Lower leg skin (tissue), 4 donors: Measurements from ENCODE around the gene TMEM141. TPM values are rescaled to one million over a fixed set of nuclear protein-coding genes. Genes with fewer than 3 reads are reported as not detected.
"Not testable (repeated sequence)": the region's sequence is repeated elsewhere in the genome, so short reads cannot be mapped to it uniquely, and the experiment has no call there.

Experiments used
- DNase-seq, 2 donors: peaks; one replicate each; pipeline ENCODE4 v3.0.0-alpha.2; 2019; ENCODE audit warnings: low spot score in 2 of 2
- H3K4me3 ChIP-seq: fragments of 200-600 bp; sonication (generic); 2 replicates; pipeline ENCODE4 v1.5.1; 2017; ENCODE audit warnings: mild to moderate bottlenecking, low read depth; ENCODE audit not compliant: poor library complexity, severe bottlenecking
- POLR2A ChIP-seq, 2 donors: fragments of 450-650 bp; IDR thresholded peaks; one replicate each; pipeline ENCODE4 v1.6.1; 2016 to 2017; ENCODE audit warnings: antibody characterized with exemption in 2 of 2, mild to moderate bottlenecking in 1 of 2, moderate library complexity in 1 of 2
- WGBS, 2 donors: methylation state at CpG; one replicate each; pipeline ENCODE4 v1.1.5; 2018; 5-methylcytosine and 5-hydroxymethylcytosine counted together
- intact Hi-C: fragments of 100-400 bp; cut with DNase I; formaldehyde crosslinking; loops from one replicate; pipeline ENCODE4 v1.15.0; 2023; ENCODE audit warnings: low total_unique reads
- microRNA-seq, 2 donors: library from miRNA; unstranded; fragments of <30 nt; microRNA quantifications; one replicate each; pipeline ENCODE4, GENCODE V29; 2016; ENCODE audit warnings: borderline replicate concordance in 2 of 2, borderline number of aligned reads in 1 of 2
- total RNA-seq, 4 donors: library from RNA; depleted of rRNA; stranded (reverse); fragments of >200 nt; gene quantifications; one replicate each; pipeline ENCODE4 v1.1.0, GENCODE V29; 2016
- TF ChIP-seq, protein P1 (sequence below), 3 donors: fragments of 450-650 bp; IDR thresholded peaks; one replicate each; pipeline ENCODE4 v1.5.1; 2016; ENCODE audit warnings: antibody characterized with exemption in 3 of 3, mild to moderate bottlenecking in 3 of 3, moderate library complexity in 2 of 3

Gene TMEM141
- total RNA-seq, 4 donors from 2014 or later: 67.7 to 120 (median 91.3) TPM

DNA sequence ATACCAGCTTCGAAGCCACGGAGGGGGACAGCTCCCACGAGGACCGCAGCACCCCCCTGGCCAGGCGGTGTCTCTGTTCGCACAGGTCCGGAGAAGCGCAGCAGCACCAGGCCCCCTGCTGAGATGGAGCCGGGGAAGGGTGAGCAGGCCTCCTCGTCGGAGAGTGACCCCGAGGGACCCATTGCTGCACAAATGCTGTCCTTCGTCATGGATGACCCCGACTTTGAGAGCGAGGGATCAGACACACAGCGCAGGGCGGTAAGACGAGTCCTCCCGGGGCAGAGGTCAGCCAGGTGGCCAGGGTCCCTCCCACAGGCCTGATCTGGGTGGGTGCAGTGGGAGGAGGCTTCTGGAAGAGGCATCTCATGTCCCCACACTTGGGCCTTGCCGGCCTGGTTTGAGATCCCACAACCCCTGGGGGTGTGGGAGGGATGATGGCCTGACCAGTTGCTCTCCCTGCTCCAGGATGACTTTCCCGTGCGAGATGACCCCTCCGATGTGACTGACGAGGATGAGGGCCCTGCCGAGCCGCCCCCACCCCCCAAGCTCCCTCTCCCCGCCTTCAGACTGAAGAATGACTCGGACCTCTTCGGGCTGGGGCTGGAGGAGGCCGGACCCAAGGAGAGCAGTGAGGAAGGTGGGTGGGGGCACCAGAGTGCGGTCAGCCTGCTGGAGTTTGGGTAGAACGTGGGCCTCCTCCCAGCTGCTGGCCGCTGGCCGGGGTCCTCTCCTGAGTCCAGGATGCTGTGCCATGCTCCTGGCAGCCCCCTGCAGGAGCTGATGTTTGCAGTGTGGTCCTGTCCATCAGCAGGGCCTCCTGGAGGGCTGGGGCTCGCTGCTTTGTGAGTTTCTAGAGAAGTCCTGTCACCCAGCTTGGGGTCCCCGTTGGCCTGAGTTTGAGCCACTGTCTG is 48.3 kb downstream of the TMEM141 start:
- 87 to 90% methylated on average over 32 to 36 of the region's 36 CpGs for WGBS, 2 donors
- TF ChIP-seq, protein P1, sequence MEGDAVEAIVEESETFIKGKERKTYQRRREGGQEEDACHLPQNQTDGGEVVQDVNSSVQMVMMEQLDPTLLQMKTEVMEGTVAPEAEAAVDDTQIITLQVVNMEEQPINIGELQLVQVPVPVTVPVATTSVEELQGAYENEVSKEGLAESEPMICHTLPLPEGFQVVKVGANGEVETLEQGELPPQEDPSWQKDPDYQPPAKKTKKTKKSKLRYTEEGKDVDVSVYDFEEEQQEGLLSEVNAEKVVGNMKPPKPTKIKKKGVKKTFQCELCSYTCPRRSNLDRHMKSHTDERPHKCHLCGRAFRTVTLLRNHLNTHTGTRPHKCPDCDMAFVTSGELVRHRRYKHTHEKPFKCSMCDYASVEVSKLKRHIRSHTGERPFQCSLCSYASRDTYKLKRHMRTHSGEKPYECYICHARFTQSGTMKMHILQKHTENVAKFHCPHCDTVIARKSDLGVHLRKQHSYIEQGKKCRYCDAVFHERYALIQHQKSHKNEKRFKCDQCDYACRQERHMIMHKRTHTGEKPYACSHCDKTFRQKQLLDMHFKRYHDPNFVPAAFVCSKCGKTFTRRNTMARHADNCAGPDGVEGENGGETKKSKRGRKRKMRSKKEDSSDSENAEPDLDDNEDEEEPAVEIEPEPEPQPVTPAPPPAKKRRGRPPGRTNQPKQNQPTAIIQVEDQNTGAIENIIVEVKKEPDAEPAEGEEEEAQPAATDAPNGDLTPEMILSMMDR (IDR thresholded peaks at IDR 0.05): no peak
- no peak for TF ChIP-seq POLR2A (IDR thresholded peaks at IDR 0.05)
- no peak for DNase-seq
- intact Hi-C loops: no loop called here
- no peak overlapping the region for H3K4me3 ChIP-seq

DNA sequence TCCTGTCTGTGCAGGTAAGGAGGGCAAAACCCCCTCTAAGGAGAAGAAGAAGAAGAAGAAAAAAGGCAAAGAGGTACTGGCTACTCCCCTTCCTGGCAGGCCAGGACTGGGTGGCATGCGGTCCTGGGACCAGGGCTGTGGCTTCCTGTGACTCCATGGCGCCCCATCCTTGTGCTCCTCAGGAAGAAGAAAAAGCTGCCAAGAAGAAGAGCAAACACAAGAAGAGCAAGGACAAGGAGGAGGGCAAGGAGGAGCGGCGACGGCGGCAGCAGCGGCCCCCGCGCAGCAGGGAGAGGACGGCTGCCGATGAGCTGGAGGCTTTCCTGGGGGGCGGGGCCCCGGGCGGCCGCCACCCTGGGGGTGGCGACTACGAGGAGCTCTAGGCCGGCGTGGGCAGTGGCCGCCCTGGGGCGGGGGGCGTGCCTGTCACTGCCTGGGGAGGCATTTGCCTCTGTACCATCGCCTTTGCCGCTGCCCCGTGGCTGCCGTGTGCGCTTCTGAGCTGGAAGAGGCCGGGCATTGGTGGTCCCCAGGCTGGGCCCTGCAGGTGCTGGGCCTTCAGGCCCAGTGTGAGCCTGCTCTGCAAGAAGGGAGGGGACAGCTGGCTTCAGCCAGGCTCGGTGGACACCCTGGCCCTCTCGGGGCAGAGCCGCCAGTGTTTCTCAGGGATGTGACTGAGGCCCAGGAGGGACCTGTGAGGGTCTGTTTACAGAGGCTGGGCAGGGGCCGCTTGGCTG is 49.2 kb downstream of the TMEM141 start:
- no peak for TF ChIP-seq POLR2A (IDR thresholded peaks at IDR 0.05)
- TF ChIP-seq, protein P1 (IDR thresholded peaks at IDR 0.05): no peak
- intact Hi-C loops: no loop called here
- H3K4me3 ChIP-seq: no peak overlapping the region
- 62 to 72% methylated on average over 20 to 29 of the region's 32 CpGs for WGBS, 2 donors
- DNase-seq: no peak

DNA sequence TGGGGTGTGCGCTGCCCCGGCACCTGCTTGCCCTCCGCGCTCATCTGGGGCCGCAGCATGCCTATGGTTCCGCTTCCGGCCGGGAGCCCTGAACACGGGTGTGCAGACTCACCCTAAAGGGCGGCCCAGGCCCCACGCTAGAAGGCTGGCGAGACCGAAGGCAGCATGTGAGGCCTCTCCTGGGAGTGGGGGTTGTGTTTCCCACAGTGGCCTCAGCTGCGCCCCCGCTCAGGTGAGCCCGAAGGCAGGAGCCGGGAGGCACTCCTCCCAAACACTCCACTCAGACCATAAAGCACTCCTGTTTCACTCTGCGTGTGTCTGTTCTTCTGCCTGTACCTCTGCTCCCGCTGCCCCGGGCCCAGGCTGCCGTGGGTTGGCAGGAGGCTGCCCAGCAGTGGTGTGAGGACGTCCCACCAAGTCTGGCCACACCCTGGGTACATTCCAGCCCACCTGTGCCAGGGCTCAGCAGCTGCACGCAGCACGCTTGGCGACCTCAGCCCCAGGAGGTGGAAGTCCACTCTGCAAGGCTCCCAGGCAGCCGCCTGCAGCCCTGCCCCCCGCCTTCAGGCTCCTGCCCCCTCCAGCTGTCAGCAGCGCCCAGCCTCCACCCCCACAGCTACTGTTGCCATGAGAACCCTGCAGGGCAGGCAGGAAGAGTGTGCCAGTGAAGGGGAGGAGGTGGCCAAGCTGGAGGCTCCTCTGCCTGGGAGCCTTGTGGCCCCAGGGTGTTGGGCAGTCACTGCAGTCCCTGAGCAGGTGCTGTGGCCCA is 49.9 kb downstream of the TMEM141 start:
- no peak for TF ChIP-seq POLR2A (IDR thresholded peaks at IDR 0.05)
- TF ChIP-seq, protein P1 (IDR thresholded peaks at IDR 0.05): no peak
- 42 to 67% methylated on average over 15 to 28 of the region's 28 CpGs for WGBS, 2 donors
- intact Hi-C loops: no loop called here
- no peak for DNase-seq
- no peak overlapping the region for H3K4me3 ChIP-seq

DNA sequence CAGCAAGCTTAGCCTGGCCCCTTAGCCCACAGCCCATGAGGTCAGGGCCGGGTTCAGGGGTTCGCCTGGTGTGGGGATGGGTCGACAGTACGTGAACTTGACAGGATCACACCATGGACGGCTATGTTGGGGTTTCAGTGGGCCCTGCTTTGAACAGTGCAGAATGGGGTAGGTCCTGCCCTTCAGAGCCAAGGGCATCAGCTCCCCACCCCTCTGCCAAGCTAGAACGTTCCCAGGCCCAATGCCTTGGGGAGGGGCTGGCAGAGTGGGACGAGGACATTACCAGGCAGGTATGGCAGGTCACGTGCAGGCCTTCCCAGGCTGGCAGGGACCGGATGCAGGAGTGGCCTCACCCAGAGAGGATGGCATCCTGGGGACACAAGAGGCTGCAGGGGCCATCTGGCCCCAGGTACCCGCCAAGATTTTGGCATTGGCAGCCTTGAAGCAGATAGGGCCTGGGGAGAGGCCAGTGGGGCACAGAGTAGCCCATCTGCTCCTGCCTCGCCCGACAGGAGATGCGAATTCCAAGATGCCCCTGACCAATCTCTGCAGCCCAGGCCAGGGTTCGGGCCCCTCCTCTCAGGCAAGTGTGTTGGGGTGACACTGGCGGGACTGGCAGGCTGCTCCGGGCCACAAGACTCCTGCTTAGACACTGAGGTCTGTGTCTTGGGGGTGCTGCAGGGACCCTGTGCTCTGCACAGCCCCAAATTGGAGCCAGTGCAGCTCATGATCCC is 50.7 kb downstream of the TMEM141 start:
- intact Hi-C loops: not testable (repeated sequence)

DNA sequence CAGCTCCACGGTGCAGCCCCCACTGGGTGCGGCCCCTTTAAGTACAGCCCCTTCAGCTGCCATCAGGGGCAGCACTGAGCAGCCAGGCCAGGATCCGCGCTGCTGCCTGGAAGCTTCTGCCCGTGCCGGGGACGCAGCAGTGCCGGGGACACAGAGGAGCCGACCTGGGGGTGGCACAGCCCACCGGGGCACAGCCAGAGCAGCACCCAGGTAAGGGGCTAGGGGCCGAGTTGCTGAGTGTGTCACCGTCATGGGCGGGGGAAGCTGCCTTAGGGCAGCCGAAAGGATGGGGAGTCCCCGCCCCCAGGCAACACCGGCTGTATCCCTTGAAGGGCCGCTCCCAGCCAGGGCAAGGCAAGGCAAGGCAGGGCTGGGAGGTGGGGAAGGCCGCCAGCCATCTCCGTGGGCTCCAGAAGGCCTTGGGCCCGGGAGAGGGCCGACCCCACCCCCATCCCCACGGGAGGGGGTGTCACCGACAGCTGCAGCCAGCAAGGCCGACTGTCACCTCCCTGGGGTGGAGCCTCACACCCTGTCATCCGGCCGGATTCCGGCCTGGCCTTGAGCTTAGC is 51.3 kb downstream of the TMEM141 start, which contains the start of gene AJM1:
AJM1 (plus strand) TSS at position 99 of the 569 bp plus-strand sequence. CDS start 1,937 bp downstream, outside the sequence.
- peak within 1 kb of the TSS; percentile 13 for H3K4me3 ChIP-seq
- 0 to 5% methylated on average over 7 to 25 of the region's 27 CpGs for WGBS, 2 donors
- TF ChIP-seq, protein P1 (IDR thresholded peaks at IDR 0.05): peak in 1 of 3 donors; percentile 11
- DNase-seq: peak in 1 of 2 donors; percentile 95
- intact Hi-C loops: not testable (repeated sequence)

More for the DNA sequence above, 50.7 kb downstream of the TMEM141 start:
- DNase-seq, H3K4me3 ChIP-seq: not testable (repeated sequence)
- WGBS, 2 donors: 38 to 40% methylated on average over 14 to 16 of the region's 16 CpGs

Small RNAs within 50 kb of the gene (microRNA-seq; reads per million reads assigned to microRNA genes)
- gene MIR4292: 0 reads per million in 2 donors
- 0 reads per million in 2 donors for gene MIR6722

Other genes starting within 250 kb of the TMEM141 start
- gene NOTCH1, start 245.3 kb upstream of the TMEM141 start, total RNA-seq: 10 to 100 TPM; 79.7 to 95.3 (median 82.8) TPM
- gene EGFL7, start 128.4 kb upstream of the TMEM141 start, total RNA-seq: 10 to 100 TPM; 27.8 to 62.2 (median 46.2) TPM
- 10 to 100 TPM; 52.4 to 77.7 (median 63.5) TPM for gene AGPAT2, start 103.9 kb upstream of the TMEM141 start, total RNA-seq
- 10 to 100 TPM in 2 of 4 donors, 1 to 10 TPM in 2; 7.1 to 13.5 (median 9.5) TPM for gene DIPK1B, start 78.8 kb upstream of the TMEM141 start, total RNA-seq
- 1 to 10 TPM in 2 of 4 donors, under 1 TPM in 1, not detected in 1; 0.61 to 5.7 (median 1.7) TPM for gene LCN10, start 48.4 kb upstream of the TMEM141 start, total RNA-seq
- 1 to 10 TPM in 2 of 4 donors, not detected in 2; 6.3 to 7.3 TPM for gene LCN6, start 42.8 kb upstream of the TMEM141 start, total RNA-seq
- not detected for gene LCN8, start 33.1 kb upstream of the TMEM141 start, total RNA-seq
- not detected for gene LCN15, start 26.8 kb upstream of the TMEM141 start, total RNA-seq
- 1 to 10 TPM in 3 of 4 donors, under 1 TPM in 1; 0.37 to 9.1 (median 2.0) TPM for gene CCDC183, start 5.0 kb downstream of the TMEM141 start, total RNA-seq
- 10 to 100 TPM; 47.8 to 75.1 (median 55.5) TPM for gene RABL6, start 16.6 kb downstream of the TMEM141 start, total RNA-seq
- 1 to 10 TPM; 1.4 to 2.9 (median 1.6) TPM for gene AJM1, start 51.1 kb downstream of the TMEM141 start, total RNA-seq
- 10 to 100 TPM; 22.0 to 60.4 (median 48.7) TPM for gene PHPT1, start 58.1 kb downstream of the TMEM141 start, total RNA-seq
- 1 to 10 TPM in 3 of 4 donors, under 1 TPM in 1; 0.89 to 1.4 (median 1.4) TPM for gene MAMDC4, start 61.0 kb downstream of the TMEM141 start, total RNA-seq
- gene EDF1, start 75.0 kb downstream of the TMEM141 start, total RNA-seq: 100 to 1,000 TPM; 354 to 399 (median 376) TPM
- gene TRAF2, start 95.2 kb downstream of the TMEM141 start, total RNA-seq: 10 to 100 TPM; 13.2 to 16.7 (median 15.8) TPM
- 100 to 1,000 TPM; 145 to 182 (median 154) TPM for gene FBXW5, start 153.4 kb downstream of the TMEM141 start, total RNA-seq
- gene C8G, start 153.9 kb downstream of the TMEM141 start, total RNA-seq: not detected
- gene LCN12, start 160.9 kb downstream of the TMEM141 start, total RNA-seq: not detected
- 10 to 100 TPM in 3 of 4 donors, 1 to 10 TPM in 1; 9.7 to 75.3 (median 14.8) TPM for gene PTGDS, start 186.2 kb downstream of the TMEM141 start, total RNA-seq
- under 1 TPM in 2 of 4 donors, not detected in 2; 0.36 to 0.37 TPM for gene LCNL1, start 191.6 kb downstream of the TMEM141 start, total RNA-seq
- 10 to 100 TPM; 38.7 to 75.8 (median 58.2) TPM for gene PAXX, start 201.1 kb downstream of the TMEM141 start, total RNA-seq
- 100 to 1,000 TPM; 114 to 328 (median 163) TPM for gene CLIC3, start 205.2 kb downstream of the TMEM141 start, total RNA-seq
- gene ABCA2, start 236.9 kb downstream of the TMEM141 start, total RNA-seq: 10 to 100 TPM; 18.2 to 27.6 (median 23.7) TPM
- under 1 TPM in 2 of 4 donors, not detected in 2; 0.22 to 0.39 TPM for gene FUT7, start 240.7 kb downstream of the TMEM141 start, total RNA-seq